ENCODE data around the gene RNF41.

RNF41 gene

DNA sequence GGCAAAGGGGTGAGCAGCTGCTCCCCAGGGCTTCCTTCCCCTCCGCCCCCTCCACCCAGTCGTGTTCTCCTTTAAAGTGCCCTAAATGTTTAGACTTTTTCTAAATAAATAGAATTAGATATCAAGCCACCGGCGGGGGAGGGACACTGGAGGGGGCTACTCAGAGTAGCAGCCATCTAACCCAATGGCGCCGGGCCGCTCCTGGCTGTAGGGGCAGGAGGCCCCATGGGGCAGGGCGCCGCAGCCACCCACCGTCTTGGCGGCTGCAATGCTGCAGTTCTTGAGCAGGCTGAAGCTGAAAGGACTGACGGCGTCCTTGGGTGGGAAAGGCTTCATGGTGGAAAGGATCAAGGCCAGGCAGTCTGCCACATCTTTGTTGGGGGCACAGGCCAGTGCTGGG is 21.3 kb upstream of the RNF41 start:
- DNase-seq, result no peak

DNA sequence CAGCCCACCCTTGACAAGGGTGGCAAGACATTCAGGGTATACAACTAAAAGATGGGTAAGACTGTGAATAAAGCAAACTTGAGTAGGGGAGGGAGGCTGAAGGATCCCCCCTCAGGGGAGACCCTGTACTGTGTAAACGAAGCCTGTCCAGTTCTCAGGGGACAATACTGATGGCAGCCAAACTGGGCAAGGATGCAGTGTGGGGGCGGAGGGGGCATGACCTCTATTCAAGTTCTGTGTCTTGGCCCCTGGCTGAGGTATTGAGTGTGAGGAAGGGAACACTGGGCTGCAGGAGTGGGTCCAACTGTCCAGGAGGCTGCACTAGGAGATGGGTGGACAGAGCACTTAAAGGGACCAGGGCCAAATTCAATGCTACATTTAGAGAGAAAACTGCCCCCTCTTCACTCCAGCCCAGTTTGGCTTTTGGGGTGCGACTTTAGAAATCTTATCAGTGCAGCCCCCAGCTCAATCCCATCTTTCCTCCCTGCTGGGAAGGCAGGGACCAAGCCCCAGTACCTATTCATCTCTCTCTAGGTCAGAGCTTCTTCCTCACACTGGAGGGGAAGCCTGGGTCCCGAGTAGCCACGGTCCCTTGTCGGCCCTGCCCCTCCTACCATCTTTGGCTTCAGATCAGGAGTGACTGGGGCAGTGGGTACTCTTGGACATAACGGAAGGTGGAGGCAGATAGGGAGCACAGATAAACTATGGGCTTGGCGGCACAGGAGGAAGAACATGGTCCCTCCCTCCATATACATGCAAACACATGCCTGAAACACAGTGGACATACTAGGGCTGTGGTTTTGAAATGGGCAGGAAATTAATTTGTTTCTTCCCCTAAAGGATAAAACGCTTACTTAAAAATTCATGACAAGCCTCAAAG is 19.9 kb upstream of the RNF41 start:
- DNase-seq, result no peak

GRCh38 chr12:56237552-56237951 is 15.8 kb upstream of the RNF41 start:
- no peak for DNase-seq

GRCh38 chr12:56236985-56237384 is 15.3 kb upstream of the RNF41 start:
- no peak for DNase-seq

DNA sequence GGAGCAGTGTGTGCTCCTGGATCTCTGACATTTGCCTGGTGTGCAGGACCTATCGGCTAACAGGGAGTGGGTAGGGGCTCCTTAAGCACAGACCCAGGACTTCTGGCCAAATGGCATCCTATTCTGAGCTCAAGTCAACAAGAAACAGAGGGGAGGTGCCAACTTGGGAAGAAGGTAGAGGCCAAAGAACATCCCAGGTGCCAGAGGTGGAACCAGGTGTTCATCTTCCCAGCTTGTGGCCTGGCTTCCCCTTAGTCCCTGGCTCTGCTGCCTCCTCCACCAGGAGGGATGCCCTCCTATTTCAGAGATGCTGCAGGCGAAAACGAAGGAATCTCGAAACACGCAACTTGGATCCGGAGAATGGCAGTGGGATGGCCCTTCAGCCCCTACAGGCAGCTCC is 14.4 kb upstream of the RNF41 start:
- no peak for DNase-seq

- DNase-seq, result no peak
Observed at GRCh38 chr12:56234746-56235436, 13.2 kb upstream of the RNF41 start.

- no peak for DNase-seq
Observed at GRCh38 chr12:56231184-56231582, 9.5 kb upstream of the RNF41 start.

GRCh38 chr12:56230432-56231183 is 8.9 kb upstream of the RNF41 start:
- DNase-seq, result no peak

DNA sequence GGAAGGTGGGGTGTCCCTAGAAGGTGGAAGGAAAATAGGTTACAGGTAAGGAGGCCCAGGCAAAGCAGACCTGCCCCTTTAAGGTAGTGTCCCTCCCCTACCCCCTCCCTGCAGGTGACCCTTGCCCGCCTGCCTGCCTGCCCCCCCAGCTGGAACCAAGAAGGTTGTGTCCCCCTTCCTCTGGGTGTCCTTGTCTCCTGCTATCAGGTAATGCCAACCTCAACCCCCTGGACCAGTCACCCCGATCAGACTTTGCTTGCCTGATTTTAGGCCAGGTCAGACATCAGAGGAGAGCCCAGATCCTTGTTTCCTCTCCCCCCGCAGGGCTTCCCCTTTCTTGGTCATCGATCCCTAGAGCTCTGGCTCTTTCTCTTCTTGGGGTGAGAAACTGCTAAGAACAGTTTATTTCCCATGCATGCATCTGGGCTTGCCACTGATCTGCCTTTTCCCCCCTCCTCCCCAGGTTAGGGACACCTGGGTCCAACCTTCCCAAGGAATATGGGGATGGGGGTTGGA is 8.3 kb upstream of the RNF41 start, which contains the start of gene SLC39A5:
Gene SLC39A5, plus strand, starts transcription at position 136 of the 516 bp plus-strand sequence. CDS start 1,224 bp downstream, outside the sequence.
- no peak for DNase-seq

- no peak for DNase-seq
Observed at GRCh38 chr12:56229082-56229481, 7.4 kb upstream of the RNF41 start.

- no peak for DNase-seq
Observed at GRCh38 chr12:56224954-56225353, 3.2 kb upstream of the RNF41 start.

DNA sequence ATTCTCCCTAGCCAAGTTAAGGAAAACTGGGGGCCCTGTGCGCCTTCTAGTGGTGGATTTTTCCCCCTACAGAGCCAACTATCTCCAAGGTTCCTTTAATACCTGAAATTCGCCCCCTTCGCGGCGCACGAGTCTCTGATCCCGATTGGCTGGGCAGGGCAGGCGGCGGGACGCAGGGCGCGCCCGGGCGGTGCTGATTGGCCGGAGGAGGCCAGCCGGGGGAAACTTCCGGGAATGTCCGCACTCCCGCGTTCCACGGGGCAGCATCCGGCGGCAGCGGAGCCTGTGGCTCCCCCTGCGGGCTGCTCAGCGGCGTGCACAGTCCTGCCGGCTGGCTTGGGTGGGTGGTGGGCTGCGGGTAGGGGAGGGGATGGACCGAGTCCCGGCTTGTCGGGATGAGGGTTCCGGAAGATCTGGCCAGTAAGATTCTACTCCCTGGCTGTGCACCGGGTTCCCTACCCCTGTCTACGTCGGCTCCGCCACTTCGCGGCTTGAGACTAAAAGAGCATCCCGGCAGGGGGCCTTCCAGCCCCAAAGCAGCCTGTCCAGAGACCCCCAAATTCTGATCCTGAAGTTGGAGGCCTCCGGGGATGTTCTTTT is 2.5 kb upstream of the RNF41 start, which contains the start of gene NABP2:
Gene NABP2, plus strand, starts transcription at position 241 of the 600 bp plus-strand sequence. CDS start 515 bp downstream, outside the sequence.
- peak; percentile 98 for DNase-seq

DNA sequence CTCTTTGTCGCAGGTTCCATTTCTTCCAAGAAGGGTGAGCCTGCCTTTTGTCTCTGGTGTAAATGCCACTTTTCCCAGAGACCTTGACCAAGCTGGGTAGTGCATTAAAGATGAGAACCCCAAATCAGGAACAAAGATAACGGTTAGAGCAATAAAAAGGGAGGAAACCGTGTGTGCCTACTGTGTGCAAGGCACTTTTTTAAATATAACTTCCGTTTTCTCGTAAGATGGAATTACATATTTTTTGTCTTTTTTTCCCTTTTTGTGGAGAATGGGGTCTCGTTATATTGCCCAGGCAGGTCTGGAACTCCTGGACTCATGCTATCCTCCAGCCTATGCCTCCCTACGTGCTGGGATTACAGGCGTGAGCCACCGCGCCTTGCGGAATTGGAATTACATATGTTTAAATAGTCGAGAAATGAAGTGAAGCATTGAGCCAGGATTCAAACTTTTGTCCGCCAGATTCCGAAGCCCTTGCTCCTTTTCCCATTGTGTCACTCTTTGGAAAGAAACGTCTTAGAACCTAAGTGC is 1.9 kb upstream of the RNF41 start:
- no peak for DNase-seq

GRCh38 chr12:56222531-56222895 is 791 bp upstream of the RNF41 start:
- no peak for DNase-seq

DNA sequence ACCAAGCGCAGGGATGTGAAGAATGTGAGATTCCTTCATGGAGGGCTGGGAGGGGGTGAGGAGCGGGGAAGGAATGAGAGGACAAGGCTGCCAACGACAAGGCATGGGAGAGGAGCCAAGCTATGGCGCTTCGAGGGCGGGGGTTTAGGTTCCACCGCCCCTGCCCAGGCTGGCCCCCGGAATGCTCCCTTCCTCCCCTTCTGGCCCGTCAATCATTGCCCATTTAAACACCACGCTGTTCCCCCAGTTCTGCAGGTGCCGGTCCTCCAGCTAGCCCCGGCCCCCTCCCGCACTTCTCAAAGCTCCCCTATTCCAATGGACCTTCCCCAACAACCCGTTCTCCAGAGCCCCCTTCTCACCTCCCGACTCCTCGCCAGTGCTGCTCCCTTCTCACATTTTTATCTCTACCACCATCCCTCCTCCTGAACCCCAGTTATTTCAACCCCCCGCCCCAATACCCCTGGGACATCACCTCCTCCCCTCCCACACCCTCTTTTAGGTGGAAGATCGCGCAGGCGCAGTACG is 428 bp downstream of the RNF41 start:
- no peak for DNase-seq

DNA sequence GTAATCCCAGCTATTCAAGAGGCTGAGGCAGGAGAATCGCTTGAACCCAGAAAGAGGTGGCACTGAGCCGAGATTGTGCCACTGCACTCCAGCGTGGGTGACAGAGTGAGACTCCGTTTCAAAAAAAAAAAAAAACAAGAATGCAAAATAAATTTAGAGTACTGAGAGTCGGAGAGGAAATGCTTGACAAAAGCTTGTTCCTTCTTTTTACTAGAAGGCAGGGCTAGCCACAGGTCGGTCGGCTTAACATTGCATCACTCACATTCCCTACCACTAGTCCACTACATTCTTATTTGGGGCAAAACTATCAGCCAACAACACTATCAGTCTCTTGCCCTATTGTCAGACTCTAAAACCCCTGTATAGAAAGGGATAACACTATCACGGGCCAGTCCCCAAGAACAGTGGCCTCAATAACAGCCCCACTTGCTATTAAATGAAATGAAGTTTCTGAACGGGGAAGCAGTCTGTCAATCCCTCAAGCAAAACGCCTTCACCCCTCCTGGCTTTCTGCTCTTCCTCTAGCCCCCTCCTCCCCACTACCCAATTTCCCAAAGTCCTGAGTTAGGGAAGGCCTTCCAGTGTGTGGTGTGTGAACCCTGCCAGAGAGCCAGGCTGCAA is 1.0 kb downstream of the RNF41 start:
- no peak for DNase-seq

DNA sequence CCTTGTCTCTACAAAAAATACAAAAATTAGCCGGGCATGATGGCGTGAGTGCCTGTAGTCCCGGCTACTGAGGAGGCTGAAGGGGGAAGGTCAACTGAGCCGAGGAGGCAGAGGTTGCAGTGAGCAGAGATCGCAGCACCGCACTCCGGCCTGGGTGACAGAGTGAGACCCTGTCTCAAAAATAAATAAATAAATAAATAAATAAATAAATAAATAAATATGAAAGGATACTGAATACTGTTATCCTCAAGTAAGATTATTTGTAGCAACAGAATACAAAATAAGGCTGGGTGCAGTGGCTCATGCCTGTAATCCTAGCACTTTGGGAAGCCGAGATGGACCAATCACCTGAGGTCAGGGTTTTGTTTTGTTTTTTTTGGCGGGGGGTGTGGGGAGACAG is 1.9 kb downstream of the RNF41 start:
- no peak for DNase-seq

GRCh38 chr12:56216461-56216860 is 5.3 kb downstream of the RNF41 start:
- DNase-seq, result no peak

DNA sequence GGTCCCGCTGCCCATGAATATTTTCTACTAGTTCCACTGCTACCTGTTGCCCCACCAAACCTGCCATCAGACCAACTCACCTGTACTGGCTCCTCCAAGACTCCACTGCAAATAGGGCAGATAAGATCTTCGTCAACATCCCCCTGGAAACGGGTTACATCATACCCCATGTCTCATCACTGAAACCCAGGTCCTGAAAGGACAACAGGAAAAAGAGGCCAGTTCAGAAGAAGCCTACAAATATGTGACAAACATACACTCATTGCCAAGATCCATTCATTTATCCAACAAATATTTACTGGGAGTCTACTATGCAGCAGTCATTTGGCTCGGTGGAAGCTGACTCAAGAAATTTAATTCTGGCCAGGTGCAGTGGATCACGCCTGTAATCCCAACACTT is 7.8 kb downstream of the RNF41 start:
- no peak for DNase-seq

GRCh38 chr12:56212361-56212760 is 9.4 kb downstream of the RNF41 start:
- peak; percentile 37 for DNase-seq

DNA sequence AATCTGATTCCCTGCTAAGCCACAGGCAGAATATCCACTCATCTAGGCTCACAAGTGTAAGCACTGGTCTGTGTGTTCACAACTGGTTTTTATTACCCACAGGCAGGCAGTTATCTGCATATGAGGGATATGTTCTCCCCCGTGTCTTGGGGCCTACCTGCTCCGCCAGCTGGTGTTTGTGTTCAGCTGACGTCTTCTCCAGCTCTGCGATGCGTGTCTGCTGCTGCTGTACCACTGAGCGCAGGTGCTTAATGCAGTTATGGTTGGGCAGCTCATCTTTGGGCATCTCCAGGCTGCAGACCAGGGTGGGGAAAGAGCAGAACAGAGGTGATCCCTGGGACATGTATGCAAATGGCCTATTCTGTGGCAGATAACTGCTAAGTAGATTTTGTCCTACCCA is 13.7 kb downstream of the RNF41 start:
- DNase-seq, result no peak

Data from activated CD4-positive, alpha-beta T cell treated with anti-CD3 and anti-CD28 coated beads, Interleukin-10, Interleukin-2, amounts not matched to agents 100 ng/mL and 50 ng/mL, durations not matched to agents 16 hours and 8 hours (primary cell).